Parietal lobe (tissue), 1 donor: Measurements from ENCODE around the gene ZIC2. TPM values are rescaled to one million over a fixed set of nuclear protein-coding genes. Genes with fewer than 3 reads are reported as not detected.

Experiments used
- total RNA-seq: library from RNA; depleted of rRNA; stranded (reverse); fragments of >200 nt; gene quantifications from one replicate; pipeline ENCODE4 v1.2.3, GENCODE V29; 2014

Gene ZIC2
- 1.9 TPM for total RNA-seq

DNA sequence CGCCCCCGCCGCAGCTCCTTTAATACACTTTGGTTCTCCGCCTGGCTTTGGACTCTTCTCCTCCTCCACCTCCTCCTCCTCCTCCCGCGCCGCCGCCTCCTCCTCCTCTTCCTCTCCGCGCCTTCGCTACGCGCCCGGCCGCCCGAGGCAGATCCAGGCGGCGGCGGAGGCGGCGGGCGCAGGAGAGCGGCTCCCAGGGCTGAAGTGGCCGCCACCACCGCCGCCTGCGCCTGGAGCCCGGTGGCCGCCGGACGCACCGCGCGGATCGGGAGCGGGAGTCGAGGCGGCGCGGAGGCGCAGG lies at the start of gene ZIC2:
Gene ZIC2 (plus strand): TSS at position 50 of the 301 bp plus-strand sequence. CDS start 281 bp downstream, outside the sequence.

GRCh38 chr13:99971576-99972189 lies 9.9 kb upstream of the ZIC2 start, which contains the start of gene ZIC5:
ZIC5 (minus strand) TSS chr13:99971767; CDS start chr13:99971603, 164 bp downstream.

Other genes starting within 250 kb of the ZIC2 start
- 1.3 TPM for gene ZIC5, start 10.0 kb upstream of the ZIC2 start, total RNA-seq
- gene PCCA, start 107.3 kb downstream of the ZIC2 start, total RNA-seq = 137 TPM